ENCODE data around the gene LYSMD4. TPM values are rescaled to one million over a fixed set of nuclear protein-coding genes. Genes with fewer than 3 reads are reported as not detected.

LYSMD4 gene
- total and polyA plus RNA-seq, 2 of the 8 experiments (the other 6 are each of a cell fraction or from before 2014, with no cell fraction given) = 7.5 to 17.5 TPM

DNA sequence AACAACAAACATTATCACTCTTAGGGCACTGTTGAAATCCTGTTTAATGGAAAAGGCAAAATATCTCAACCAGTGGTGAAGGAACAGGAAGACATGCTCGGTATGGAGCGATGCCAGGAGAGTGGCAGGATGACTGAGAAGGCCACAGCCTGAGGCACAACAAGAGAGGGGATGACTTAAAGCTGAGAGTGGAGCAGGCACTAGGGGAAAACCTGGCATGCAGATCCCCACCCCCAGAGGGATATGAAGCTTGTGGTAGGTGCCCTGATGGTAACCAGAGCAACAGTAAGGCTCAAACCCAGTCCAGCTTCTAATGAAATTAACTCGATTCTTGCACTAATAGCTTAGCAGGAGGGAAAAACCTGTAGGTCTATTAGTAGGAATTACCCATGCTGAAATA lies 40.4 kb downstream of the LYSMD4 start:
- H3K4ac ChIP-seq (replicated peaks; ENCODE audit: insufficient read length, low read depth, low read length) = no peak overlapping the region
- H3K23me2 ChIP-seq (ENCODE audit: low read depth, low read length) = no peaks in the 10 kb centered on the region
- H3K4me1 ChIP-seq (replicated peaks in 1 of 4; ENCODE audit: control insufficient read depth in 3 of 4, insufficient read depth in 4 of 4, low read length in 3 of 4) = no peaks in the 10 kb centered on the region
- H2BK20ac ChIP-seq (ENCODE audit: low read length) = no peak overlapping the region
- ChIA-PET POLR2A (ENCODE audit: partially characterized antibody) (interaction anchor here (1.2 kb wide), 2 partner anchors 11 to 14 kb away, joined by 3 to 4 read pairs; no protein-coding TSS in a partner anchor), CTCF (ENCODE audit: partially characterized antibody) (interaction anchor here (0.6 to 4.7 kb wide), 4 partner anchors 12 to 35 kb away, joined by 3 to 30 read pairs (median 3); no protein-coding TSS in a partner anchor)
- H3K36me3 ChIP-seq (ENCODE audit: control insufficient read depth in 2 of 4, insufficient read depth in 4 of 4, low read length in 3 of 4) = peaks cover 0 to 12% (median 6%) of the 10 kb centered on the region in 4 experiments; a peak in 5 of 8 replicates
- H3K23ac ChIP-seq (ENCODE audit: insufficient read length) = no peak overlapping the region
- 96% methylated on average over 3 of the region's 3 CpGs; no CpG with 5 or more reads in 1 of the 2 experiments for WGBS, 2 experiments (ENCODE audit: extremely low coverage in 1 of 2, insufficient coverage in 1 of 2, insufficient read length in 1 of 2, insufficient replicate concordance in 2 of 2, low coverage in 1 of 2, low lambda C conversion rate in 2 of 2, missing lambda C conversion rate in 1 of 2)
- H4K5ac ChIP-seq (ENCODE audit: insufficient read length, low read depth, low read length) = no peak overlapping the region
- FAIRE-seq (no peak), DNase-seq (ENCODE audit: low read depth in 1 of 2, low spot score in 2 of 2) (no peak)
- H3K27ac ChIP-seq (ENCODE audit: low read depth, low read length) = no peak overlapping the region
- H4K8ac ChIP-seq (ENCODE audit: extremely low read depth, insufficient read depth, low read length) = no peak overlapping the region
- no peak overlapping the region for H3K14ac ChIP-seq (ENCODE audit: insufficient read length)
- H3K4me3 ChIP-seq (ENCODE audit: extremely low read depth in 1 of 4, insufficient read depth in 2 of 4, low read depth in 3 of 4, low read length in 4 of 4) = no peak overlapping the region
- no peak overlapping the region for H2AK5ac ChIP-seq (ENCODE audit: low read depth, low read length)
- H3K9ac ChIP-seq (replicated peaks in 1 of 4; ENCODE audit: extremely low read depth in 1 of 4, low read depth in 3 of 4, low read length in 3 of 4) = no peak overlapping the region
- no peak overlapping the region for H3K56ac ChIP-seq (replicated peaks; ENCODE audit: insufficient read length, low read depth, low read length)
- no peaks in the 10 kb centered on the region for H4K20me1 ChIP-seq (replicated peaks in 1 of 2; ENCODE audit: control insufficient read depth in 1 of 2, insufficient read depth in 2 of 2, low read length in 2 of 2)
- no peak overlapping the region for H2BK15ac ChIP-seq (ENCODE audit: low read length)
- no peak overlapping the region for H2BK120ac ChIP-seq (replicated peaks; ENCODE audit: low read depth, low read length)
- no peaks in the 10 kb centered on the region for H3K79me1 ChIP-seq (ENCODE audit: low read depth, low read length)
- H3K4me2 ChIP-seq (ENCODE audit: insufficient read depth in 1 of 2, low read depth in 2 of 2, low read length in 2 of 2) = no peak overlapping the region
- no peak overlapping the region for H3K18ac ChIP-seq (ENCODE audit: extremely low read depth, low read length)
- no peak overlapping the region for H2AFZ ChIP-seq (ENCODE audit: low read length)
- no peak overlapping the region for H2BK5ac ChIP-seq (ENCODE audit: low read depth, low read length)
- H4K91ac ChIP-seq (replicated peaks; ENCODE audit: insufficient read length, low read length) = no peak overlapping the region
- no peaks in the 10 kb centered on the region for H3K79me2 ChIP-seq (ENCODE audit: control insufficient read depth in 1 of 2, insufficient read depth in 2 of 2, low read length in 2 of 2)
- H3K27me3 ChIP-seq (replicated peaks in 1 of 4; ENCODE audit: control insufficient read depth in 3 of 4, extremely low read depth in 1 of 4, insufficient read depth in 3 of 4, low read length in 3 of 4) = no peaks in the 10 kb centered on the region
- no peak overlapping the region for H2BK12ac ChIP-seq (ENCODE audit: low read depth, low read length)
- H3K9me3 ChIP-seq (ENCODE audit: insufficient read depth in 2 of 2, low read depth in 1 of 2, low read length in 1 of 2) = no peaks in the 10 kb centered on the region
- no peak for TF ChIP-seq SIX5 (IDR thresholded peaks at IDR 0.05; ENCODE audit: low read depth, low read length)

All from H1 (cell line).